Suprapubic skin (tissue), 4 donors: ENCODE data around the gene IZUMO1R.
"Not testable (repeated sequence)": the region's sequence is repeated elsewhere in the genome, so short reads cannot be mapped to it uniquely, and the experiment has no call there.

Source experiments
- CTCF ChIP-seq, 2 donors: fragments of 200-600 bp in 1 of 2; fragments of 450-650 bp in 1 of 2; sonication (generic) in 1 of 2; IDR thresholded peaks; one replicate each; pipeline ENCODE4 v1.5.1; 2016 to 2019; ENCODE audit warnings: antibody characterized with exemption in 2 of 2, mild to moderate bottlenecking in 1 of 2, moderate library complexity in 1 of 2
- EP300 ChIP-seq: sonication (generic); formaldehyde crosslinking; IDR thresholded peaks from one replicate; pipeline ENCODE4 v1.6.1; 2017; ENCODE audit warnings: antibody characterized with exemption
- POLR2AphosphoS5 ChIP-seq, 3 donors: sonication (generic); formaldehyde crosslinking; IDR thresholded peaks; one replicate each; pipeline ENCODE4 v1.6.1; 2017; ENCODE audit warnings: antibody characterized with exemption in 3 of 3

DNA sequence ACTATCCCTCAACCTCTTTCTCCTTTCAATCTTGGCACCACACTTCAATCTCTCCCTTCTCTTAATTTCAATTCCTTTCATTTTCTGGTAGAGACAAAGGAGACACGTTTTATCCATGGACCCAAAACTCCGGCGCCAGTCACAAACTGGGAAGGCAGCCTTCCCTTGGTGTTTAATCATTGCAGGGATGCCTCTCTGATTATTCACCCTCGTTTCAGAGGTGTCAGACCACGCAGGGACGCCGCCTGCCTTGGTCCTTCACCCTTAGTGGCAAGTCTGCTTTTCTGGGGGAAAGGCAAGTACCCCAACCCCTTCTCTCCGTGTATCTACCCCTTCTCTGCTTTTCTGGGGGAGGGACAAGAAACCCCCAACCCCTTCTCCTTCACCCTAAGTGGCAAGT, 41.9 kb downstream of the IZUMO1R start:
- not testable (repeated sequence) for TF ChIP-seq POLR2AphosphoS5 (IDR thresholded peaks at IDR 0.05); CTCF (IDR thresholded peaks at IDR 0.05); EP300
